GM19463 (cell line): ENCODE measurements around the gene TTBK2.
"Not testable (repeated sequence)": the region's sequence is repeated elsewhere in the genome, so short reads cannot be mapped to it uniquely, and the experiment has no call there.

Experiments
- ATAC-seq: cut with Tn5 transposase; IDR thresholded peaks from one replicate; pipeline ENCODE4 v1.9.1; 2021; ENCODE audit warnings: mild to moderate bottlenecking, moderate library complexity; ENCODE audit not compliant: unreplicated experiment

Gene TTBK2

DNA sequence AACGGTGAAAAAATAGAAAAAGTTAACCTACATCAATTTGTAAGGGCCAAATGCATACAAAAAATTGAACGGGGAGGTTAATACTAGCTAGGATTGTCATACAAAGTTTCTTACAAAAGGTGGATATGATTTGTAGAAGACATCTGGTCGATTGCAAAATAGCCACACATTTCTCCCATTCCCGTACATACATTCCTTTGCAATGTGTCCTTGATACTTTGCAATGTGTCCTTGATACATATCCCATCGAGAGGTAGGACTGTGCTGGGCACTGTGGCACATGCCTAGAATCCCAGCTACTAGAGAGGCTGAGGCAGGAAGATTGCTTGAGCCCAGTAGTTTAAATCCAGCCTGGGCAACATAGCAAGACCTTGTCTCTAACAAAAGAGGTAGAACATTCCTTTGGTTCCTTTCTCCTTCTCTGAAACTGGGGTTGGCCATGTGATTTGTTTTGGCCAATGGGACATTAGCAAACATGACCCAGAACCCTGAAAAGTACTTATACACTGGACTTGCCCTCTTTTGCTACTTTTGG, 9.5 kb downstream of the TTBK2 start:
- no peak for ATAC-seq

DNA sequence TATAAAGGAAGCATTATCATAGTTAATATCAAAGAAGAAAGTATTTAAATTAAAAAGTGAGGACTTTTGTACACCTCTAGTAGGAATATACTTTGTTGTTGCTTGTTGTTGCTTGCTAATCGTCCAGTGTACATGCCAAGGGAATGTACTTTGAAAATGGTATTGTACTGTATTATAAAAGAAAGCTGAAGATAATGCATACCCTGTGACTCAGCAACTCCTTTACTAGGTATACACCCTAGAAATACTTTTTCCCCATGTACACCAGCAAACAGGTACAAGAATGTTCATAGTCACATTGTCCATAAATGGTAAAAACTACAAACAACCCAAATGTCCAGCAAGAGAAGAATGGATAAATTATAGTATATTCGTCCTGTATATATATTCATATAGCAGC, 12.0 kb downstream of the TTBK2 start:
- no peak for ATAC-seq

DNA sequence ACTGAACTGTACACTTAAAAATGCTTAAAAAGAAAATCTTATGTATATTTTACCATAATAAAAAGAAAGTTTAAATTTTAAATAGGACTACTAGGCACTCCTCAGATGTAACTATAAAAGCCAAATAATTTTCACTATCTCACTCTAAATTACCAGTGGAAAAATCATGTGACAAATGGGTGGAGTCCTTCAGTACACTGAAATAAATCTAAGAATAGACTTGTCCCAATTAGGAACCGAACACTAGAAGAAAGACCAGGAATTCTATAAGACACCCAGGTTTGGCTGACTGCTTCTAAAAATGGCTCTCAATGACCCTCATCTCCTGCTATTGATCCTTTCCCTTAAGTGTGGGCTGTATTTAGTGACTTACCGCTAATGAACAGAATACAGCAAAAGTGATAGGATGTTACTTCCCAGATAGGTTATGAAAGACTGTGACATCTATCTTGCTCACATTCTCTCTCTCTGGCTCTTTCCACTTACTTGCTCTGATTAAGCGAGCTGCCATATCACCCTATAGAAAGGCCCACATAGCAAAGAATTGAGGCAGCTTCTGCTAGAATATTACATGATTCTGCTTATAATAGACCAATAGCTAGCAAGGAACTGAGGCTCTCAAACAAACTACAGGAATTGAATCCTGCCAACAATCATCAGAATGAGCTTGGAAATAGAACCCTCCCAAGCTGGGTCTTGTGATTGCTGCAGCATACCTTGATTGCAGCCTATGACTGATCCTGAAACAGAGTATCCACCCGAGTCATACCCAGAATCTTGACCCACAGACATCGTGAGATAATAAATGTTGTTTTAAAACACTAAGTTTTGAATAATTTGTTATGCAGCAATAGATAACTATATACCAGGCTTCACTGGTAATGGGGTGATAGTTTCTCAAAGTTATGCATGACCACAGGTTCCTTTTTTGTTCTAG, 16.9 kb downstream of the TTBK2 start:
- no peak for ATAC-seq

DNA sequence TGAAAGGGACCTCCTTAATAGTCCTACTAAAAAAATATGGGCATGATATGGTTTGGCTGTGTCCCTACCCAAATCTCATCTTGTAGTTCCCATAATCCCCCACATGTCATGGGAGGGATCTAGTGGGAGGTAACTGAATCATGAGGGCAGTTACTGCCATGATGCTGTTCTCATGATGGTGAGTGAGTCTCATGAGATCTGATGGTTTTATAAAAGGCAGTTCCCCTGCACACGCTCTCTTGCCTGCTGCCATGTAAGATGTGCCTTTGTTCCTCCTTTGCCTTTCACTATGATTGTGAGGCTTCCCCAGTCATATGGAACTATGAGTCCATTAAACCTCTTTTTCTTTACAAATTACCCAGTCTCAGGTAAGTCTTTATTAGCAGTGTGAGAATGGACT, 26.7 kb downstream of the TTBK2 start:
- not testable (repeated sequence) for ATAC-seq

DNA sequence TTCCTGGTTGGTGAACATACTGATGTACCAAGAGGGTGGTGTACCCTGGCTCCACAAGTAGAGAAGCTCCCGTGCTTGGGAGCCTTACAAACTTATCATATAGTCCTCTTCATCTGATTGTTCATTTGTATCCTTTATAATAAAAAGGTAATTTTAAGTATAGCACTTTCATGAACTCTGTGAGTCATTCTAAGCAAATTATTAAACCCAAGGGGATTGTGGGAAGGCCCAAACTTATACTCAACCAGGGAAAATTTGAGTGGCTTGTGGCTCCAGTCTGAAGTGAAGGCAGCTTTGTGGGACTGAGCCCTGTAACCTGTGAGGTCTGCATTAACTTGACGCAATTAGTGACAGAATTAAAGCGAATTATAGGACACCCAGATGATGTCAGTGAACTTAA, 29.0 kb downstream of the TTBK2 start:
- ATAC-seq, result no peak

DNA sequence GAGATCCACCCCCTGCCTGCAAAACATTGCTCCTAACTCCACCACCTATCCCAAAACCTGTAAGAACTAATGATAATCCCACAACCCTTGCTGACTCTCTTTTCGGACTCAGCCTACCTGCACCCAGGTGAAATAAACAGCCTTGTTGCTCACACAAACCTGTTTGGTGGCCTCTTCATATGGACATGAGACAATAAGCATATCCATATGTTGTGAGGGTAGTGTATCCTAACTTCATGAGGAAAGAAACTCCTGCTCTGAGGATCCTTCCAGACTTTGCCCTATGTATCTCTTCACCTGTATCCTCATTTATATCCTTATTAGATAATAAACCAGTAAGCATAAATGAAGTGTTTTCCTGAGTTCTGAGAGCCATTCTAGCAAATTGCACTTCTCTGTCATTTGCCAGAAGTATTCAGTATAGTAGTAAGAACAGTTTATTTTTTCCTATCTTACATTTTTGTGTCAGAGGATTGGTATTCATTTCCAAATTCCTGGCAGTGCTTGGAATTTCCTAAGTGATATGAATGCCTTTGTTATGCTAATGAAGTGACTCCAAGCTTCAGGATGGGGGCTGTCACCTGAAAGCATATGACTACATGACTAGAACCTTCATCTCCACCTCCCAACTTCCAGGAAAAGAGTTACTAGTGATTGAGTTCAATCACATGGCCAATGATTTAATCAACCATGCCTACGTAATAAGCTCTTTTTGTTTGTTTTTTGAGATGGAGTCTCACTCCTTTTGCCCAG, 30.2 kb downstream of the TTBK2 start:
- no peak for ATAC-seq

DNA sequence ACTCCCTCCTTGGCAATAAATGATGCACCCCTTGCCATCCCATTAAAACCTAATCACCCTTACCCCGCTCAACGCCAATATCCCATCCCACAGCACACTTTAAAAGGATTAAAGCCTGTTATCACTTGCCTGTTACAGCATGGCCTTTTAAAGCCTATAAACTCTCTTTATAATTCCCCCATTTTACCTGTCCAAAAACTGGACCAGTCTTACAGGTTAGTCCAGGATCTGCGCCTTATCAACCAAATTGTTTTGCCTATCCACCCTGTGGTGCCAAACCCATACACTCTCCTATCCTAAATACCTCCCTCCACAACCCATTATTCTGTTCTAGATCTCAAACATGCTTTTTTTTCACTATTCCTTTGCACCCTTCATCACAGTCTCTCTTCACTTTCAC, 33.2 kb downstream of the TTBK2 start:
- not testable (repeated sequence) for ATAC-seq

DNA sequence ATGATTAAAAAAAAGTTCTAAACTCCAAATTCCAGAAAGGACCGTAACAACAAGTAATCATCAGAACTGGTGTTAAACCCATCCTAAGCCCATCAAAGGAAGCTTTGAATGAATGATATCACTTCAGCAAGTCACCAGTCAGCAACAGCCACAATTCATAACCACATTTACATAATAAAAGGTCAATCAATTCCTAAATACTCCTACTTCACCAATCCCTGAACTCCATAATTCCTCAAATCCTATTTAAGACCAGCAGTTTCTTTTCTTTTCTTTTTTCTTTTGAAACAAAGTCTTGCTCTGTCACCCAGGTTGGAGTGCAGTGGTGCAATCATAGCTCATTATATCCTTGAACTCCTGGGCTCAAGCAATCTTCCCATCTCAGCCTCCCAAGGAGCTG, 40.5 kb downstream of the TTBK2 start:
- ATAC-seq, result no peak

DNA sequence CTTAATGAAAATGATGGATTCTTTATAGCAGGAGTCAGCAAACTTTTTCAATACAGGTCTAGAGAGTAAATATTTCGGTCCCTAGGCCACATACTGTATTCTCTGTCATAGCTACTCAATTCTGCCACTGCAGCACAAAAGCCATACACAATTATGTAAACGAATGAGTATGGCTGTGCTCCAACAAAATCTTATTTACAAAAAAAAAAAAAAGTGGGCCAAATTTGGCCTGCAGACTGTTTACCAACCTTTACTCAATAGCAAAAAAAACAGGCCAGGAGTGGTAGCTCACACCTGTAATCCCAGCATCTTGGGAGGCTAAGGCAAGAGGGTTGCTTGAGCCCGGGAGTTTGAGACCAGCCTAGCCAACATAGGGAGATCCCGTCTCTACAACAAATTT, 41.1 kb downstream of the TTBK2 start:
- ATAC-seq, result no peak

DNA sequence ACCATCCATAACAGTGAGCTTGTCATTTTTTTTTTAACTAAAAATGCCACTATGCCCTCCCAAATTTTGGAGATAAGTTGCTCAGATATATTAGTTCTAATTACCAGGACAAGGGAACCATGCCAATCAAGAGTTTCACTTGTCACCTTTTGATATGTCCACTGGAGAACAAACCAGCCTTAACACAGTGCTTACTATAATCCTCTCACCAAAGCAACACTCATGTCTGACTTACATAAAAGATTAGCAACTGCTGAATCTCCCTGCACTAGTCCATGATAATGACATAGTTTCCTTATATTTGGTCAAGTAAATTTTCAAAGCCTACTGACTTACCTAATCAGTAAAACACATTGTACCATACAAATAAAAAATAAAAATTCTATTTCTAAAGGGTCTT, 44.4 kb downstream of the TTBK2 start:
- no peak for ATAC-seq

DNA sequence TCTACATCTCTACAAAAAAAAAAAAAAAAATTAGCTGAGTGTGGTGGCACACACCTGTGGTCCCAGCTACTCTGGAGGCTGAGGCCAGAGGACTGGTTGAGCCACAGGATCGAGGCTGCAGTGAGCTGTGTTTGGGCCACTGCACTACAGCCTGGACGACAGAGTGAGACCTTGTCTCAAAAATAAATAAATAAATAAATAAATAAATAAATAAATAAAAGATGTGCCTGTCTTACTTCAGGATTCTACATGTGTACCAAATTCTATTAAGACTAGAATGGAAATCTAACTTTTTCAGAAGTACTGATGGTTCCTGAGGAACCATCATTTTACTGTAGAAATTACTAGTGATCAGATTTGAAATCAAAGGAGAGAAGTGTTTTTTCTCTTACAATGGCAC, 51.9 kb downstream of the TTBK2 start:
- ATAC-seq, result no peak

DNA sequence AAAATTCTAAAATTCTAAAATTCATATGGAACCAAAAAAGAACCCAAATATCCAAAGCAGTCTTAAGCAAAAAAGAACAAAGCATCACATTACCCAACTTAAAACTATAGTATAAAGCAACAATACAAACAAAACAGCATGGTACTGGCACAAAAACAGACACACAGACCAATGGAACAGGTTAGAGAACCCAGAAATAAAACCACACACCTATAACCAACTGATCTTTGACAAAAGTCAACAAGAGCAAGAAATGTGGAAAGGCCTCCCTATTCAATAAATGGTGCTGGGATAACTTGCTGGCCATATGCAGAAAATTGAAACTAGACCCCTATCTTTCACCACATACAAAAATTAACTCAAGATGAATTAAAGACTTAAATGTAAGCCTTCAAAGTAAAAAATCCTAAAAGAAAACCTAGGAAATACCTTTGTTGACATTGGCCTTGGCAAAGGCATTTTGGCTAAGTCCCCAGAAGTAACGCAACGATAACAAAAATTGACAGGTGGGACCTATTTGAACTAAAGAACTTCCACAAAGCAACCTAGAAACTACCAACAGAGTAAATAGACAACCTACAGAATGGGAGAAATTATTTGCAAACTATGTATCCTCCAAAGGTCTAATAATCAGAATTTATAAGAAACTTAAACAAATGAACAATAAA, 56.9 kb downstream of the TTBK2 start:
- no peak for ATAC-seq

DNA sequence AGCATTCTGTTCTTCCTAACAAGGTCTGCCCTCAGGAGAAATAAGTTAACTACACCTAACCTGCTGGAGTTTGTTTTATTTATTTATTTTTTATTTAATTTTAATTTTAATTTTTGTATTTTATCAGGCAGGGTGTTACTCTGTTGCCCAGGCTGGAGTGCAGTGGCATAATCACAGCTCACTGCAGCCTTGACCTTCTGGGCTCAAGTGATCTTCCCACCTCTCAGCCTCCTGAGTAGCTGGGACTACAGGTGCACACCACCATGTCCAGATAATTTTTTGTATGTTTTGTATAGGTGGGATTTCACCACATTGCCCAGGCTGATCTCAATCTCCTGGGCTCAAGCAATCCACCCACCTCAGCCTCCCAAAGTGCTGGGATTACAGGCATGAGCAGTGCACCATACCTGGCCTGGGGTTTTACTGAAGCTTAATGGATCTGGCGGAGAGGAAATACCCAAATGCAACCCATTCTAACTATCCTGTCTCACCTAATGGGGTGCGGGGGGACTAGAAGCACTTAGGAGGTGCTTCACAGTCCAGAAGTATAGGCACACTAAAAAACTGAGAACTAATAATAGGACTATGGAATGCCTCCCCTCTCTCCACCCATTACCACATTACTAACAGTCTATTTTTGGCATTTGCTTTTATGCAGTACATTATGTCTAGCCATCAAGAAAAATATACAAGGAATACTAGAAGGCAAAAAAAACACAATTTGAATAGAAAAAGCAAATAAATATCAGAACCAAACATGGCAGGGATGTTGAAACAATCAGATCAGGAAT, 61.4 kb downstream of the TTBK2 start:
- ATAC-seq, result no peak

DNA sequence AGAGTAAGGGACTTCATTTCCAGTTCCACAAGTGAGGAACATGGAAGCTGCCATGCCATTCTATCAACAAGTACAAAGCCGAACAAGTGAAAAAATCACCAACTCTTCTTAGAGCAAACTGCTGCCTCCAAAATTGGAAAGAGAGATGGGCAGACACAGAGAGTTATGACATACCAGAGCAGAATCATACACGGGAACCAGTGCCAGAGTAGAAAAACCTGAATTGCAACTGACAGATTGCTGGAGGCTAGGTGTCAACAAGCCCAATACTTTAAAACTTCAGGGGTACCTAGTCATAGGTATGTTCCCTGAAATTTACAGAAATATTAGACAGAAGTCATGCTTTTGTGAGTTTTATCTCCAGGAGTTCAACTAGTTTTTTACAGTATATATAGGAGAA, 62.0 kb downstream of the TTBK2 start:
- no peak for ATAC-seq

DNA sequence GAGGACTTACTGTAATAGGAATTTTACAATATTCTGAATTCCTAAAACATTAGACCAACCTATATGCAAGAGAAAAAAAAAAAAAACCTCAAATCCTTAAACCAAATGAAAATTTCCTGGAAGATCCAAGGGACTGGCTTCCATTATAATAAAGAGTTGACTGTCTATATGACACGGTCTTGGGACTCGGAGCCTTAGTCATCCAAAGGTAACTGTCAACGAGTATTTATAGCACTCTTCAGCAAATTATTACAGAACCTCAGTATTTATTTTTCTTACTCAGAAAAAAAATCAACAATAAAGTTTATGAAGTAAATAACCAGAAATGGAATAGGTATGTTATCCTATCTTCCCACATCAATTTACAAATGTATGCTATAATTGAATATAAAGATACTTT, 66.0 kb downstream of the TTBK2 start:
- no peak for ATAC-seq

DNA sequence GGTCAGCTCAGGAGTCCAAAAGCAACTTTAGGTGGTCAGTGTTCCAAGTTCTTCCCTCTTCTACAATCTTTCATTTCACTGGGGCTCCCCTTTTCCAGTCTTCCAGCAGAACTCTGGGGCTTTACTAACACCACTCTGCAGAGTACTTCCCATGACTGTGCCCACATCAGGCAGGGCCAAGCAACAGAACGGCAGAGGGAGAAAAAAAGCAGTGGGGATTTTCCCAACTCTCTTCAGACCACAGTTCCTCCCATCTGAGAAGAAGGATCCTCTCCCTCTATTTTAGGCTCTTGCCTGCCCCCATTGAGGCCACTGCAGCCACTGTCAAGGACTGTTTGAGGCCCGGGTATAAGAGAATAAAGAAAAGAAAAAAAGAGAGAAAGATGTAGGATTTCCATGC, 70.7 kb downstream of the TTBK2 start:
- no peak for ATAC-seq

DNA sequence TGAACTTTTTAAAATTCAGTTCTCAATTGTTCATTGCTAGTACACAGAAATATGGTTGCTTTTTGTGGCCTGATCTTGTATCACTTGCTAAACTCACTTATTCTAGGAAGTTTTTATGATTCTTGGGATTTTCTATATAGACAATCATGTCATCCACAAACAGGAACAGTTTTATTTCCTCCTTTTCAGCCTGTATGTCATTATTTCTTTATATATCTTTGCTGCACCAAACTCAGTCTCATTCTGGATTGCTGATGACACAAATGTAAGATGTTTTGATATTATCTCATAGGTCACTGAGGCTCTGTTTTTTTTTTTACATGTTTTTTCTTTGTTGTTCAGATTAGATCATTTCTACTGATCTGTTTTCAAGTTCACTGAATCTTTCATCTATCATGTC, 71.7 kb downstream of the TTBK2 start:
- no peak for ATAC-seq

DNA sequence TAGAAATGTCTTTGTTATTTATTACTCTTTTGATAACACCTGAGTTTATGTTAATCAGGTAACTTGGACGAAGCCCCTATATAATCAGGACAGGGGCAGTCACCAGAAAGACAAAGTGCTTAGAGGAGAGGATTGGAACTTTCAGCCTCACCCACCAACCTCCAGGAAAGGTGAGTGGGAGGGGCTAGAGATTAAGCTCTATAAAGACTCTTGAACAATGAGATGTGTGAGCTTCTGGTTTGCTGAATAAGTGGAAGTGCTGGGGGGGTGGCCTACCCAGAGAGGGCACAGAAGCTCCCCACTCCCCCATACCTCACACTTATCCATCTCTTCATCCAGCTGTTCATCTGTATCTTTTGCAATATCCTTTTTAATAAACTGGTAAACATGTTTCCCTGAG, 73.9 kb downstream of the TTBK2 start:
- no peak for ATAC-seq

DNA sequence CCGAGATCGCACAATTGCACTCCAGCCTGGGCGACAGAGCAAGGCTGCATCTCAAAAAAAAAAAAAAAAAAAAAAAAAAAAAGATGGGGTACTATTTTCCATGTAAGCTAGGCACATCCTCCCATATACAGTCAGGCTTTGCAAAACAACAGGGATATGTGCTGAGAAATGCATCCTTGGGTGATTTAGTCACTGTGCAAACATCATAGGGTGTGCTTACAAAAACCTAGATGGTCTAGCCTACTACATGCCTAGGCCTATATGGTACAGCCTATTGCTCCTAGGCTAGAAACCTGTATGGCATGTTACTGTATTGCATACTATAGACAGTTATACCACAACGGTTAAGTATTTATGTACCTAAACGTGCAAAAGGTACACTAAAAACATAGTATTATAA, 75.0 kb downstream of the TTBK2 start:
- ATAC-seq, result no peak

DNA sequence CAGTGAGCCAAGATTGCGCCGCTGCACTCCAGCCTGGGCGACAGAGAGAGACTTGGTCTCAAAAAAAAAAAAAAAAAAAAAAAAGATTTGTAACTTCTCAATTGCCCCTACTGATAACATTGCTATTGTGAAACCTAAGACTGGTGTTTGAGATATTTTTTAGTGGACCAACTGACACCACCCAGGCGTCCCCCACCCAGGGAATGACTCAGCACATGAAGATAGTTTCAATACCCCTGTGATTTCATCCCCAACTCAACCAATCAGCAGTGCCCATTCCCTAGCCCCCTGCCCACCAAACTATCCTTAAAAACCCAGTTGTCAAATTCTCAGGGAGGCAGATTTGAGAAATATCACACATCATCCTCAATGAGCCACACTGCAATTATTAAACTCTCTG, 76.9 kb downstream of the TTBK2 start:
- no peak for ATAC-seq

DNA sequence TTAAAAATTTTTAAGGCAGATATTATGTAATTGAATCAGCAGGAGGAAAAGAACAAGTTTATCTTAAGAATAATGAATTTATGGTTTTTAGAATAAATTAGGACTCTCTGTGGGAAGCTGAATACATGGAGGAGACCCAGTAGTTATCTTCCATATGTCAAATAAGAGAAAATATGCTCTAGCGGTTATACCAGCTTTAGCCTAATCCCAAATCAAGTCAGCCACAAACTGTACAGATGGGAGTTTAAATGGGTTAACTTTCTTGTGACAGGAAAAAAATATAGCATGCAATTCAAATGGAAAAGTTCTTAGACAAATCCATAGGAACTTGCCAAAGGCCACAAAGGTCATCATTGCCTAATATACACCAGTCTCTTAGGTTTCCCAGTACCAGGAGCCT, 84.3 kb downstream of the TTBK2 start:
- ATAC-seq, result no peak
